ENCODE data around the gene MFAP5.

Gene MFAP5

GRCh38 chr12:8677362-8677761, 14.7 kb upstream of the MFAP5 start:
- in situ Hi-C loops (cut with MboI; ENCODE audit: low sequenced_read_pairs, unreplicated experiment): no loop called here
- no peak for DNase-seq (ENCODE audit: low spot score)

GRCh38 chr12:8676651-8677050, 14.0 kb upstream of the MFAP5 start:
- in situ Hi-C loops (cut with MboI; ENCODE audit: low sequenced_read_pairs, unreplicated experiment): no loop called here
- DNase-seq (ENCODE audit: low spot score): no peak
- TF ChIP-seq, protein P1, sequence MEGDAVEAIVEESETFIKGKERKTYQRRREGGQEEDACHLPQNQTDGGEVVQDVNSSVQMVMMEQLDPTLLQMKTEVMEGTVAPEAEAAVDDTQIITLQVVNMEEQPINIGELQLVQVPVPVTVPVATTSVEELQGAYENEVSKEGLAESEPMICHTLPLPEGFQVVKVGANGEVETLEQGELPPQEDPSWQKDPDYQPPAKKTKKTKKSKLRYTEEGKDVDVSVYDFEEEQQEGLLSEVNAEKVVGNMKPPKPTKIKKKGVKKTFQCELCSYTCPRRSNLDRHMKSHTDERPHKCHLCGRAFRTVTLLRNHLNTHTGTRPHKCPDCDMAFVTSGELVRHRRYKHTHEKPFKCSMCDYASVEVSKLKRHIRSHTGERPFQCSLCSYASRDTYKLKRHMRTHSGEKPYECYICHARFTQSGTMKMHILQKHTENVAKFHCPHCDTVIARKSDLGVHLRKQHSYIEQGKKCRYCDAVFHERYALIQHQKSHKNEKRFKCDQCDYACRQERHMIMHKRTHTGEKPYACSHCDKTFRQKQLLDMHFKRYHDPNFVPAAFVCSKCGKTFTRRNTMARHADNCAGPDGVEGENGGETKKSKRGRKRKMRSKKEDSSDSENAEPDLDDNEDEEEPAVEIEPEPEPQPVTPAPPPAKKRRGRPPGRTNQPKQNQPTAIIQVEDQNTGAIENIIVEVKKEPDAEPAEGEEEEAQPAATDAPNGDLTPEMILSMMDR (IDR thresholded peaks at IDR 0.05; ENCODE audit: borderline replicate concordance, control extremely low read depth, extremely low read depth, insufficient read depth, missing control alignments): no peak

More at GRCh38 chr12:8677362-8677761, 14.7 kb upstream of the MFAP5 start:
- TF ChIP-seq, protein P1 (IDR thresholded peaks at IDR 0.05; ENCODE audit: borderline replicate concordance, control extremely low read depth, extremely low read depth, insufficient read depth, missing control alignments): no peak

GRCh38 chr12:8675591-8676036, 13.0 kb upstream of the MFAP5 start:
- in situ Hi-C loops (cut with MboI; ENCODE audit: low sequenced_read_pairs, unreplicated experiment): no loop called here
- DNase-seq (ENCODE audit: low spot score): no peak
- TF ChIP-seq, protein P1 (IDR thresholded peaks at IDR 0.05; ENCODE audit: borderline replicate concordance, control extremely low read depth, extremely low read depth, insufficient read depth, missing control alignments): no peak

- TF ChIP-seq, protein P1 (IDR thresholded peaks at IDR 0.05; ENCODE audit: borderline replicate concordance, control extremely low read depth, extremely low read depth, insufficient read depth, missing control alignments): no peak
- in situ Hi-C loops (cut with MboI; ENCODE audit: low sequenced_read_pairs, unreplicated experiment): no loop called here
- no peak for DNase-seq (ENCODE audit: low spot score)
These were observed 9.8 kb upstream of the MFAP5 start for GRCh38 chr12:8672381-8672780.

- TF ChIP-seq, protein P1 (IDR thresholded peaks at IDR 0.05; ENCODE audit: borderline replicate concordance, control extremely low read depth, extremely low read depth, insufficient read depth, missing control alignments): no peak
- in situ Hi-C loops (cut with MboI; ENCODE audit: low sequenced_read_pairs, unreplicated experiment): loop anchor here (10.0 kb wide), 1 partner anchor 226 kb away; no protein-coding TSS in a partner anchor
- DNase-seq (ENCODE audit: low spot score): no peak
These were observed 5.8 kb upstream of the MFAP5 start for GRCh38 chr12:8668441-8668840.

- in situ Hi-C loops (cut with MboI; ENCODE audit: low sequenced_read_pairs, unreplicated experiment): loop anchor here (10.0 kb wide), 1 partner anchor 228 kb away; no protein-coding TSS in a partner anchor
- TF ChIP-seq, protein P1 (IDR thresholded peaks at IDR 0.05; ENCODE audit: borderline replicate concordance, control extremely low read depth, extremely low read depth, insufficient read depth, missing control alignments): no peak
These were observed 4.6 kb upstream of the MFAP5 start for GRCh38 chr12:8667270-8667669.

More at GRCh38 chr12:8667270-8667669, 4.6 kb upstream of the MFAP5 start:
- DNase-seq (ENCODE audit: low spot score): no peak

All from GM13976 (cell line).